LNCaP clone FGC (cell line): Measurements from ENCODE around the gene MAP7.

Experiments
- DNase-seq: peaks from one replicate; pipeline ENCODE4 v3.0.0-alpha.2; 2011; ENCODE audit warnings: low read depth
- H3K4me3 ChIP-seq: 2 replicates; pipeline ENCODE4 v1.5.1; 2011; ENCODE audit warnings: mild to moderate bottlenecking, low read depth, low read length, control low read depth
- TF ChIP-seq, protein P1 (sequence below): IDR thresholded peaks from 2 replicates; pipeline ENCODE4 v1.5.1; 2012; ENCODE audit warnings: mild to moderate bottlenecking; ENCODE audit not compliant: control insufficient read depth, insufficient read depth; ENCODE audit errors: extremely low read depth

MAP7 gene

GRCh38 chr6:136467186-136467585 lies 83.0 kb downstream of the MAP7 start:
- TF ChIP-seq, protein P1, sequence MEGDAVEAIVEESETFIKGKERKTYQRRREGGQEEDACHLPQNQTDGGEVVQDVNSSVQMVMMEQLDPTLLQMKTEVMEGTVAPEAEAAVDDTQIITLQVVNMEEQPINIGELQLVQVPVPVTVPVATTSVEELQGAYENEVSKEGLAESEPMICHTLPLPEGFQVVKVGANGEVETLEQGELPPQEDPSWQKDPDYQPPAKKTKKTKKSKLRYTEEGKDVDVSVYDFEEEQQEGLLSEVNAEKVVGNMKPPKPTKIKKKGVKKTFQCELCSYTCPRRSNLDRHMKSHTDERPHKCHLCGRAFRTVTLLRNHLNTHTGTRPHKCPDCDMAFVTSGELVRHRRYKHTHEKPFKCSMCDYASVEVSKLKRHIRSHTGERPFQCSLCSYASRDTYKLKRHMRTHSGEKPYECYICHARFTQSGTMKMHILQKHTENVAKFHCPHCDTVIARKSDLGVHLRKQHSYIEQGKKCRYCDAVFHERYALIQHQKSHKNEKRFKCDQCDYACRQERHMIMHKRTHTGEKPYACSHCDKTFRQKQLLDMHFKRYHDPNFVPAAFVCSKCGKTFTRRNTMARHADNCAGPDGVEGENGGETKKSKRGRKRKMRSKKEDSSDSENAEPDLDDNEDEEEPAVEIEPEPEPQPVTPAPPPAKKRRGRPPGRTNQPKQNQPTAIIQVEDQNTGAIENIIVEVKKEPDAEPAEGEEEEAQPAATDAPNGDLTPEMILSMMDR: no peak
- no peak overlapping the region for H3K4me3 ChIP-seq
- no peak for DNase-seq

- H3K4me3 ChIP-seq: no peak overlapping the region
- TF ChIP-seq, protein P1: no peak
- no peak for DNase-seq
Observed at GRCh38 chr6:136466777-136467176, 83.4 kb downstream of the MAP7 start.

DNA sequence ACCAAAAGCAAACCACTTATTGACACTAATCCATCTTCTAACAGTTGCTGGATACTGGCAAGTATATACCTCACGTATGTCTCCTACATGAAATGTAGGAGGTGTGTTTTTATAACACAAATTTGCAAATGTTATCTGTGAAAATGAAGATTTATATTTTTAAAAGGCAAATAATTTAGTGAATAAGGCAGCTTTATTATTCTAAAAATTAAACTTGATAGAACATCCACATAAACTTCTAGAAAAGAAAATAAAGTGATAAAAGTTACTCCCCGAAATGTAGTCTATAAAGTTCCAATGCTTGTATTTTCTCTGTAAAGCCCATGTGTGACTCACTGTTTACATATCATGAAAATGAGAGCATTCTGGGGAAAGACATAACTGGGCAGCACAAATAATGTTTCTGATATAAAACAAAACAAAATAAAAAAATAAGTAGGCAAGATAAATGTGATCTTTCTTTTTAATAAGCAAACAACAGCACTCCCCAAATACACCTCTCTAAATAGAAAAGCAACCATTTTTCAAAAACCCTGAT lies 84.4 kb downstream of the MAP7 start:
- no peak overlapping the region for H3K4me3 ChIP-seq
- TF ChIP-seq, protein P1: no peak
- no peak for DNase-seq

- no peak for DNase-seq
- TF ChIP-seq, protein P1: no peak
- H3K4me3 ChIP-seq: no peak overlapping the region
Observed at GRCh38 chr6:136464874-136465273, 85.3 kb downstream of the MAP7 start.

- TF ChIP-seq, protein P1: no peak
Observed at GRCh38 chr6:136464148-136464547, 86.1 kb downstream of the MAP7 start.

GRCh38 chr6:136463743-136464142 lies 86.5 kb downstream of the MAP7 start:
- no peak overlapping the region for H3K4me3 ChIP-seq
- TF ChIP-seq, protein P1: no peak
- no peak for DNase-seq

More at GRCh38 chr6:136464148-136464547, 86.1 kb downstream of the MAP7 start:
- no peak for DNase-seq
- H3K4me3 ChIP-seq: no peak overlapping the region

DNA sequence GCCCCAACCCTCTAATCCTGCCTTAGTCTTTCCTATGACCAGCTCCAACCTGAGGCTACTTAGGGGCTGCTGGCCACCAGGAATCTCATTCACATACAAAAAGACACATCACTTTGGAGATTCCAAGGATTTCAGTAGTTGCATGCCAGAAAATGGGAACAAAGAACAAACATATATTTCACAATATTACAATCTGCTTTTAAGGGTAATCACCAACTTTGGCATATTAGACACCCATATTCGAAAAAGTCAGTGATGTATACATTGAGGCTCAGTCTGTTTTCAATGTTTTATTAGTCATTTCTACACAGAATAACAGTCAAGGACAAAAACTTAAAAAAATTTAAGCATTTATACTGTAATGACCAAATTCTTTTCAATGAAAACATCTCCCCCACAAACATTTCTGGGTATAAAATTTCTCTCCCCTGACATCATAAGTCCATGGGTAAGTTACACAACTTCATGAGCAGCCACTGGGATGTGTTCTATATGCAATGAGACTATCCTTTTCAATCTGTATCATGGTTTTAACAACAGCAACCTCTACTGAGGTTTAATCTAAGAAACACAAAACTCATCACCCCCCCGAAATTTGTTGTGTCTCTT lies 103.5 kb downstream of the MAP7 start:
- no peak overlapping the region for H3K4me3 ChIP-seq
- TF ChIP-seq, protein P1: no peak
- DNase-seq: no peak
